NCI-H2196 treated with DMSO at 0.1 percent for 48 hours (cell line): ENCODE results near the gene G6PC3.
A peak's percentile ranks its signal among the peaks of the same experiment; 100 is the strongest.
"Not testable (repeated sequence)": the region's sequence is repeated elsewhere in the genome, so short reads cannot be mapped to it uniquely, and the experiment has no call there.

Source experiments
- DNase-seq: peaks from one replicate; lab custom pipeline; 2025; ENCODE audit not compliant: unreplicated experiment; lab: John Stamatoyannopoulos, UW

Gene G6PC3

GRCh38 chr17:44082256-44082927 is 11.9 kb downstream of the G6PC3 start:
- no peak for DNase-seq

GRCh38 chr17:44083250-44083849 is 12.8 kb downstream of the G6PC3 start:
- peak; percentile 24 for DNase-seq

GRCh38 chr17:44084131-44084538 is 13.6 kb downstream of the G6PC3 start:
- DNase-seq = no peak

GRCh38 chr17:44084921-44085320 is 14.4 kb downstream of the G6PC3 start:
- no peak for DNase-seq

GRCh38 chr17:44085908-44086307 is 15.4 kb downstream of the G6PC3 start:
- DNase-seq = no peak

DNA sequence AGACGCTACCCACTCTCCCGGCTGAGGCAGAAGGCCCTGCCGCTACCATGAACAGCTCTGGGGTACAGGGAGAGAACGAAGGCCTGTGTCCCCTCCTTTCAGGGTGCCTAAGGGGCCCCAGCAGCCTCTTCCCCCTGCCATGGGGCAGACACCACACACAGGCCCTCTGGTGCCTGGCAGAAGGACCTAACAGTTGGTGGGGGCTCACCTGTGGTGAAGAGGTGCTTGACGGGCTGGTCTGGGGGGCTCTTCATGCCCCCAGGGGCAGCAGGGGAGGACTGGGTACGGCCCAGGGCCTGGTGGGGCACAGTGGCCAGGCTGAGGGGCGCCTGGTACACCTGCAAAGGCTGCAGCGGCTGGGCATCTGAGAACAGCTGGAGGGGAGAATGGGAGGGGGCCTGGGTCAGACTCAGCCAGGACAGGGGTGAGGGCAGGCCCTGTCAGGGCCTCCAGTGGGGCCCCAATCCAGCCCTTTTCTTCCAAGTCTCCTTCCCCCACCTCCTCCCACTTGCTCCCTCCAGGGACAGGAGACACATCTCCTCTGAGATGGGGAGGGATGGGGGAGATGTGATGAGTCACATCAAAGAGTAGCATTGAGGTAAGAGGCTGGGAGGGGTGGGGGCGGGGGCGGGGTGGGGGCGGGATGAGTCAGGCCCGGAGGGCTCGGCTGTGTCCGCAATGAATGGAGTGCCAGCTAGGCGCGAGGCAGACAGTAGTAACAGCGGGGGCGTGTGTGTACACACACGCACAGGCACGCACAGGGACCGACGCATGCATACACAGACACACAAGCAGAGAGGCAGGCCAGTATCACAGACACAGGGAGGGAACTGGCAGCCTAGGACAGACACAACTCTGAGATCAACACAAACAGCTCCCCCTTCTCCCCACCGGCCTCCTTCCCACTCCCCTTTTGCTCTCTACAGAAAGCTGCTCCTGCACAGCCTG is 16.1 kb downstream of the G6PC3 start:
- peak; percentile 37 for DNase-seq

DNA sequence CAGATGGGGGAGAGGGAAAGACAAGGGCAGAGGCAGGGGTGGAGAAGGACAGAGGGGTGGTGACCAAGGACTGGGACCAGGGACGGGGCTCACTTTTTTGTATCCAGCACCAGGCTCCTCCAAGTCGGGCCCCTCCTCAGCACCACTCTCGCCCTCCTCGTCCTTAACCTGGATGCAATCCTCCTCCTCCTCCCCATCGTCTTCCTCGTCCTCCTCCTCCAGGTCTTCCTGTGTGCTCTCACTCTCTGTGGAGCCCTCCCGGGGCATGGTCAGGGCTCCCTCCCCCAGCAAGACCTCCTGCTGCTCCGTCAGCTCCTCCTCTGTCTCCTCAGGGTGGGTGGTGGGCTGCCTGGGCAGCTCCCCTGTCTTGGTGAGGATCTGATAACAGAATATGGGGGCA is 16.8 kb downstream of the G6PC3 start:
- DNase-seq = no peak

GRCh38 chr17:44088254-44088653 is 17.7 kb downstream of the G6PC3 start:
- DNase-seq = no peak

DNA sequence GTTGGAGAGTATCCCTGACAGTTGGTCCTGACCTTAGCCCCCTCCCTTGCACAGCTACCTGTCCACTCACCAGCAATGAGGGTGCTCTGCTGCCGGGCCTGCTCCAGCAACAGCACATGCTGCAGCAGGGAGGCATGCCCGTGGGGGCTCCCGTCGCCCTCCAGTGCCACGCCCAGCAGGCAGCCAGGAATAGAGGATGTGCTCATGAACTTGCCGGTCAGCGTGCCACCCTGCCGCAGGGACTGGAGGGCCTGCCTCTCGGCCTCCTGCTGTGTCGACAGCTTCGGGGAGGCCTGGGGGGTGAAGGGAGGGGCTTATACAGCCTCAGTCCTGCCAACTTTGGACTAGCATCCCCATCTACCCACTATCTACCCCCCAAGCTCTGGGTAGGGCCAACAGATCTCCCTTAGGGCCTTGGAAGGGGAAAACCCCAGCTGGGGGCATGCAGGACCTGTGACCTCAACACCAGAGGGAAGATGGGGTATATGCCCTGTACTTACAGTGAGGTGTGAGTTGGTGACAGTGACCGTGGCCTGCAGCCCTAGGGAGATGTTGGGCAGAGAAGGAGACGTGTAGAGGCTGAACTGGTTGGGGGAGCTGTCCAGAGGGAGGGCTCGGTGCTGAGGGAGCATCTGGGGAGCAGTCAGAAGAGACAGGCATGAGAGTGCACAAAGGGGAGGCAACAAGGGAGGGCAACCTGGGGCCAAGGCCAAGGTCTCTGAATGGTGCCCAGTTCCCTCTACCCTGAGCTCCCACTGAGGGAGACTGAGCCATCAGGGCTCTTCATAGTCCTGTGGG is 20.9 kb downstream of the G6PC3 start:
- DNase-seq = no peak

DNA sequence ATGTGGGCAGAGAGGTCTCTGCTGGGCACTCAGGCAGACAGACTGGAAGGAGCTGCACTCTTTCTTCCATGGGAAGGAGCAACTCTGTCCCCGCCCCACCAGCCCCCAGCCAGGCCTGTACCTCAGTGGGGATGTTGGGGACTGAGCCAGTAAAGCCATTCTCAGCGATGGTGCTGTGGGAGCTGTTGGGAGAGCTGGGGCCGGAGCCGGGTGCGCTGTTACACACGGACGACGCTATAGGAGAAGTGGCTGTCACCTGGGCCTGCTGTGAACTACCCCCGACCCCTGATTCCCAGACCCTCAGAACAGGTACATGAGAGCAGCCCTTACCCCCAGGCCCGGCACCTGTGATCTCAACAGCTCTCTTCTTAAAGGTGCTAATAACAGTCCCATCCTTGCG is 21.5 kb downstream of the G6PC3 start:
- DNase-seq = no peak

DNA sequence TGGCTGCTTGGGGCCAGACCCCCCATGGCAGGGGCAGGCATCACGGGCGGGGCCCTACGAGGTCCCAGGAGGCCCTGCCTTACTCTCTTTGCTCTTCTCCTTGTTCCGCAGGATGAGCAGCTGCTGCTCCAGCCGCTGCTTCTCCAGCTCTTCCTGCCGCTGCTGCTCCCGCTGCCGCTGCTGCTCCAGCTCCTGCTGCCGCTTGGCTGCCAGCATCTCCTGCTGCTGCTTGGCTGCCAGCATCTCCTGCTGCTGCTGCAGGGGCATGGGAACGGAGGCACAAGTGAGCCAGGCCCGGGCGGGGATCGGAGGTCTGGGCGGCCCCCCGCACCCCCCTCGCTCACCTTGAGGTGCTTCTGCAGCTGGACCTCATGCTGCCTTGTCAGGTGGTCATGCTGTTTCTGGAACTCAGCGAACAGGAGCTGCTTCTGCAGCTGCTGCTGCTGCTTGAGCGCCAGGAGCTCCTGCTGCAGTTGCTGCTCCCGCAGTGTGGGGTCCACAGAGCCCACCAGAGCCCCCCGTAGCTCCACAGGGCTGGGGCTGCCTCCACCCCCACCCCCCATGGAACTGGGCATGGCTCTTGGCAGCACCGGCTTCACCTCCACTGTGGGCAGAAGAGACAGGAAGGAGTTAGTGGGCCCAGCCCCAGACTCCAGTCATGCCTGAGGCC is 22.8 kb downstream of the G6PC3 start:
- DNase-seq = no peak

DNA sequence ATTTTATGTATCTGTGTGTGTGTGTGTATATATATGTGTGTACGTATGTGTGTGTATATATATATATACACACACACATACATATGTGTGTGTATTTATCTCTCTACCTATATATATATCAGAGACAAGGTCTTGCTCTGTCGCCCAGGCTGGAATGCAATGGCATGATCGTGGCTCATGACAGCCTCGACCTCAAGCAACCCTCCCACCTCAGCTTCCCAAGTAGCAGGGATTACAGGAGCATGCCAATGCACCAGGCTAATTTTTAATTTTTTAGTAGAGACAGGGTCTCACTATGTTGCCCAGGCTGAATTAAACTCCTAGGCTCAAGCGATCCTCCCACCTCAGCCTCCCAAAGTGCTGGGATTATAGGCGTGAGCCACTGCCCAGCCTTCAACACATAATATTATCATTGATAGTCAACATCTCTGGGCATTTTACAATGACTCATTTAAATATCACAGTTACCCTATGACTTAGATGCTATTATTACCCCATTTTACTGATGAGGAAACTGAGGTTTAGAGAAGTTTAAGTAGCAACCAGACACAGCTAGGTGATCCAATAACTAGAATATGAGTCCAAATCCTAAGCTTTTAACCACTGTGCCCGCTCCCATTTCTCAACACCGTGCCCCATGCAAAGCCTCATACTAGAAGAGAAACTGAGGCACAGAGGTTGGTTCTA is 24.3 kb downstream of the G6PC3 start:
- no peak for DNase-seq

- no peak for DNase-seq
Observed at GRCh38 chr17:44095388-44095646, 24.8 kb downstream of the G6PC3 start.

DNA sequence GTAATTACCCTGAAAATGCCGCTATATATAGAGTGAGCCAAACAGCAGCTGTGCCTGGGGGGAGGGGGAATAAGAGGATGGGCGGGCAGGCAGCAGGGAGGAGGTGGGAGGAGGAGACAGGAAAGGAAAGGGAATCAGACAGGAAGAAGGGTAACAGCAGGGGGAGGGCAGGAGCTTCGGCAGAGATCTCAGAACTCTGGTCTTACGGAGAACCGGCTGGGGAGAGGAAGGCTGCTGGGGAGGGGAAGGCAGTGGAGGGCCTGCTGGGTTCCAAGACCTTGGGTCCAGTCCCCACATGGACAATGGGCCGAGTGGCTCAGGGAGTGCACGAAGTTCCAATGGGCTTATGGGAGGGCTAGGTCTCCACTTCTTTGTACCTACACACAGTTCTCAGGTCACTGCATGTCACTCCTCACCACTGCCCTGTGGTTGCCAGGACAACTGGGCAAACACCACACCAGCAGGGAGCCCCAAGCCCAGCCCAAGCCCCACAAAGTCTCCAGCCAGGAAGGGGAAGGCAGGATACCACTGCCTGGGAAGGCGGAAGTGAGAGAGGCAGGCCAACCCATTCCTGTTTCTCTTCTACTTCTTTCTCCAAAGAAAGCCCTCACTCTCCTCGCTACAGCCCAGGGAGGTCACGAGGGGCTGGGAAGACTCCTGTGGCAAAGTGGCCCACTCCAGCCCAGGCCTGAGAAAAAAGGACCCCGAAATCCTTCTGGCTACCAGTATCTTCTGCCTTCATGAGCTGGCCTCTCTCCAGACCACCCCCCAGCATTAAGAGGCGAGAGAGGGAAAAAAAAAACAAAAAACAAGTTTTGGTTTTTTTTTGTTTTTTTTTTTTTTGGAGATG is 25.3 kb downstream of the G6PC3 start:
- DNase-seq = peak; percentile 69

DNA sequence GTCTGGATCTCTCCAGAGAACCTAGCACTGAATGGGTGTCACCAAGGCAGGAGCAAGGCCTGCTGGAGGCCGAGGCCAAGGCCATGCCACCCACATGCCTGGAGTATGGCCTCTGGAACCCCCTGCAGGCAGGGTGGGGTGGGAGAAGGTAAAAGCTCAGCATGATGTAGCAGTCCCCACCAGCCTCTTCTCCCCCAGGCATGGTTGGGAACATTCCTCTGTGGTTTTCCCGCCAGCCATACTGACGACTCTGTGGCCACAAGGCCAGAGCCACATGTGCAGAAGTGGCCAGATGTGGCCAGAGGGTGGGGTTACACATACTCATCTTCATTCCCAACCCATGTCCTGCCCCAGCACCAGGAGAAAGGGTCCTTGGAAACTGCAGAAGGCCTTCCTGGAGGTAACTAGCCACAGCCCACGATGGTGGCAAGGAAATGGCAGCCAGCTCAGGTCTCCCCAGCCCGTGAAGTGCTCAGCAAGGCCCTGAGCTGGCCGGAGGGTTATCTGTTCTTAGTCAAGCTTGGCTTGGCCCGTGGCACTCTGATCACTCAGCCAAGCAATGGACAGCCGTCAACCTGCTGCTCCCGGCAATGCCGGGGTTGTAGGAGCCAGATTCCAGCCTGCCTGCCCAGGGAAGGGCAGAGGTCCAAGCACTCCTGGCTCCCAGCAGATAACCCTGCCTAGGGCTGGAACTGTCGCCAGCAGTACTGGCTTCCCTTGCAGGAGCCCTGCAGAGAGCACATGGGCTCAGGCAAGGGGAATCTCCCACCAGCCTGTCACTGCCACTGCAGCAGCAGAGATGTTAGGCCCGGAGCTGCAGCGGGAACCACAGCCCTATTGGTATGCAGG is 26.8 kb downstream of the G6PC3 start:
- no peak for DNase-seq

- DNase-seq = not testable (repeated sequence)
Observed at GRCh38 chr17:44101858-44102257, 31.3 kb downstream of the G6PC3 start.

DNA sequence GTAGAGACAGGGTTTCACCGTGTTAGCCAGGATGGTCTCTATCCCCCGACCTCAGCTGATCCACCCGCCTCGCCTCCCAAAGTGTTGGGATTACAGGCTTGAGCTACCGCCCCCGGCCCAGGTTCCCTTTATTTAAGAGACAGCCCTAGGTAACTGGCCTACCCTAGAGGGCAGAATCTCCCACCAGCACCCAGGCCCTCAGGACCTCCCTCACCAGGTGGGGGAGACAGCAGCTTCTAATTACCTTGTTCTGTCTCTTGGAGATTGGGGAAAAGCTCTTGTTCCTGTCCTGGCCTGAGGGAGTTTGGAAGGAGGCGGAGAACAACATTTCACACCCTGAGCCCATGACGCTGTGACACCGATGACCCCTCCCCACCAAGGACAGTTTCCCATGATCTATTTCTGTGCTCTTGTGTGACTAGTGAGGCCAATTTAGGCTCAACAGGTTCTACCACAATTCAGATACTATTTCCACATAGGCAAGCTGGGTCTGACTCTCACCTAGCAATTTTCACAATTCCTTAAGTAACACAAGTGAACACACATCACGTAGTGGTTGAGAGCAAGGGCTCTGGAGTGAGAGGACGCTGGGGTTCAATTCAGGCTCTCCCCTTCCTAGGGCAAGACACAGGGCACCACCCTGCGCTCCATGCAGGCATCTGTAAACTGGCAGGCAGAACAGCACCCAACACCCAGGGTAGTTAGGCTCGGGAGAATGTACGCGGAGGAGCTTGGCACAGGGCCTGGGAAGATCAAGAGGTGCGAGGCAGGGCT is 32.5 kb downstream of the G6PC3 start:
- no peak for DNase-seq

- no peak for DNase-seq
Observed at GRCh38 chr17:44105483-44105882, 34.9 kb downstream of the G6PC3 start.
